ENCODE measurements around the gene SETDB2. TPM values are rescaled to one million over a fixed set of nuclear protein-coding genes. Genes with fewer than 3 reads are reported as not detected.

SETDB2 gene
- polyA plus RNA-seq, 1 donor from 2014 or later, result 14.6 TPM

GRCh38 chr13:49395451-49395865 is 48.6 kb upstream of the SETDB2 start:
- H4K20me1 ChIP-seq (ENCODE audit: insufficient read depth), result no peaks in the 10 kb centered on the region

GRCh38 chr13:49395878-49396380 is 48.1 kb upstream of the SETDB2 start:
- no peak overlapping the region for H3K9ac ChIP-seq (ENCODE audit: low read length)
- H3K9me2 ChIP-seq (ENCODE audit: insufficient read depth, low read length), result no peaks in the 10 kb centered on the region
- H3K36me3 ChIP-seq (ENCODE audit: insufficient read depth, low read length), result no peaks in the 10 kb centered on the region
- no peak for TF ChIP-seq EP300 (conservative IDR thresholded peaks at IDR 0.05; ENCODE audit: poor library complexity, severe bottlenecking)
- no peak for TF ChIP-seq MXI1 (conservative IDR thresholded peaks at IDR 0.05; ENCODE audit: poor library complexity, severe bottlenecking)
- no peak overlapping the region for H3K27ac ChIP-seq (ENCODE audit: low read length)
- H4K20me1 ChIP-seq (ENCODE audit: insufficient read depth), result no peaks in the 10 kb centered on the region
- H3K79me2 ChIP-seq (replicated peaks; ENCODE audit: insufficient read depth, low read length), result no peaks in the 10 kb centered on the region
- H2AFZ ChIP-seq (ENCODE audit: low read depth, low read length), result no peak overlapping the region
- no peaks in the 10 kb centered on the region for H3F3A ChIP-seq (ENCODE audit: insufficient read depth, low read length, poor library complexity, severe bottlenecking)
- H3K27me3 ChIP-seq (ENCODE audit: insufficient read depth, low read depth, low read length), result no peaks in the 10 kb centered on the region
- H3K9me3 ChIP-seq (ENCODE audit: low read length), result no peaks in the 10 kb centered on the region
- H3K4me2 ChIP-seq (ENCODE audit: low read length), result no peak overlapping the region
- H3K4me3 ChIP-seq (ENCODE audit: low read length), result no peak overlapping the region

More at GRCh38 chr13:49395451-49395865, 48.6 kb upstream of the SETDB2 start:
- Histone ChIP-seq H3K27ac (ENCODE audit: low read length) (no peak overlapping the region), H3K79me2 (replicated peaks; ENCODE audit: insufficient read depth, low read length) (no peaks in the 10 kb centered on the region), H2AFZ (ENCODE audit: low read depth, low read length) (no peak overlapping the region), H3K9me2 (ENCODE audit: insufficient read depth, low read length) (no peaks in the 10 kb centered on the region), H3K36me3 (ENCODE audit: insufficient read depth, low read length) (no peaks in the 10 kb centered on the region), H3K27me3 (ENCODE audit: insufficient read depth, low read depth, low read length) (no peaks in the 10 kb centered on the region), H3K4me2 (ENCODE audit: low read length) (no peak overlapping the region), H3F3A (ENCODE audit: insufficient read depth, low read length, poor library complexity, severe bottlenecking) (no peaks in the 10 kb centered on the region), H3K9me3 (ENCODE audit: low read length) (no peaks in the 10 kb centered on the region), H3K9ac (ENCODE audit: low read length) (no peak overlapping the region), H3K4me3 (ENCODE audit: low read length) (no peak overlapping the region)
- no peak for TF ChIP-seq CTCF (IDR thresholded peaks at IDR 0.05; ENCODE audit: poor library complexity, severe bottlenecking)

- Histone ChIP-seq H3K9ac (ENCODE audit: low read length) (no peak overlapping the region), H3K27me3 (ENCODE audit: insufficient read depth, low read depth, low read length) (no peaks in the 10 kb centered on the region), H2AFZ (ENCODE audit: low read depth, low read length) (no peak overlapping the region), H3K4me2 (ENCODE audit: low read length) (no peak overlapping the region), H3K9me3 (ENCODE audit: low read length) (no peaks in the 10 kb centered on the region), H3K27ac (ENCODE audit: low read length) (no peak overlapping the region), H4K20me1 (ENCODE audit: insufficient read depth) (no peaks in the 10 kb centered on the region), H3K4me3 (ENCODE audit: low read length) (no peak overlapping the region), H3K79me2 (replicated peaks; ENCODE audit: insufficient read depth, low read length) (no peaks in the 10 kb centered on the region), H3F3A (ENCODE audit: insufficient read depth, low read length, poor library complexity, severe bottlenecking) (no peaks in the 10 kb centered on the region), H3K36me3 (ENCODE audit: insufficient read depth, low read length) (no peaks in the 10 kb centered on the region), H3K9me2 (ENCODE audit: insufficient read depth, low read length) (no peaks in the 10 kb centered on the region)
- no peak for TF ChIP-seq RAD21 (conservative IDR thresholded peaks at IDR 0.05)
- no peak for TF ChIP-seq MXI1 (conservative IDR thresholded peaks at IDR 0.05; ENCODE audit: poor library complexity, severe bottlenecking)
- no peak for TF ChIP-seq EP300 (conservative IDR thresholded peaks at IDR 0.05; ENCODE audit: poor library complexity, severe bottlenecking)
- no peak for TF ChIP-seq EZH2 (IDR thresholded peaks at IDR 0.05; ENCODE audit: borderline replicate concordance, insufficient read depth, low read length, poor library complexity, severe bottlenecking)
- TF ChIP-seq SMC3 (conservative IDR thresholded peaks at IDR 0.05; ENCODE audit: poor library complexity), result no peak
- TF ChIP-seq TAF1 (IDR thresholded peaks at IDR 0.05; ENCODE audit: low read depth), result no peak
- TF ChIP-seq POLR2AphosphoS5 (IDR thresholded peaks at IDR 0.05), result no peak
Observed at GRCh38 chr13:49399801-49400472, 44.1 kb upstream of the SETDB2 start.
